ENCODE measurements around the gene CYLC1.

GRCh38 chrX:83906921-83907320 is 46.0 kb downstream of the CYLC1 start:
- TF ChIP-seq CTCF (IDR thresholded peaks at IDR 0.05) (no peak), POLR2A (IDR thresholded peaks at IDR 0.05) (no peak)

All from right lobe of liver (tissue), 4 donors.